ENCODE results near the gene CAMK1D. TPM values are rescaled to one million over a fixed set of nuclear protein-coding genes. Genes with fewer than 3 reads are reported as not detected.
"Not testable (repeated sequence)": the region's sequence is repeated elsewhere in the genome, so short reads cannot be mapped to it uniquely, and the experiment has no call there.

The CAMK1D gene
- total and polyA plus RNA-seq, 2 experiments from 2014 or later, result 4.6 to 7.2 TPM

DNA sequence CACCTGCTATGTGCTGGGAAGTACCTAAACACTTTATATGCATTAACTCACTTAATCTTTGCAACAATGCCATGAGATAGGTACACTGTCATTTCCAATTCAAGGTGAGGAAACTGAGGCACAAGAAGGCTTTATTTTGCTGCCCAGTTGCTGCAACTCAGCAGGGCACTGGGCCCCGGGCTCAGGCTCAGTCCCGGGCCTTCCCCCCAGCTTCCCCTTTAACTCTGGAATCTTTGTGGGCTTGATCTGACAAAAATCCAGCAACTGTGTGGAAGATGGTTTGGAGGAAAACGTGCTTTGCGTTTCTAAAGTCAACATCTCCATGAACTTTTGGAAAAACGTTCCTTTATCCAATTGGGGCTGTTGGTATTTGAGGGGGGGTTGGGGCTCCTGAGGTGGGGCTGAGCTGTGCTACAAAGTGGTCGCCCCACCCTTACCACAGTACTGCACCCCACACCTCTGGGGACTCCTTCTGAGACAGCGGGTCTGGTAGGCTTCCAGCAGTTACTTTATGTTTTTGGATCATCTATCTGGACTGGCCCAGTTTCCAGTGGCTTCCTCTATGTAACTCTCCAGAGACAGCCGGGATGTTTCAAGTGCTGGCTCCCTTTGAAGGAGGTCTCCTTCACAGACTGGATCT lies 40.5 kb upstream of the CAMK1D start (continued):
- TF ChIP-seq EZH2phosphoT487 (IDR thresholded peaks at IDR 0.05; ENCODE audit: unreplicated experiment), result no peak

DNA sequence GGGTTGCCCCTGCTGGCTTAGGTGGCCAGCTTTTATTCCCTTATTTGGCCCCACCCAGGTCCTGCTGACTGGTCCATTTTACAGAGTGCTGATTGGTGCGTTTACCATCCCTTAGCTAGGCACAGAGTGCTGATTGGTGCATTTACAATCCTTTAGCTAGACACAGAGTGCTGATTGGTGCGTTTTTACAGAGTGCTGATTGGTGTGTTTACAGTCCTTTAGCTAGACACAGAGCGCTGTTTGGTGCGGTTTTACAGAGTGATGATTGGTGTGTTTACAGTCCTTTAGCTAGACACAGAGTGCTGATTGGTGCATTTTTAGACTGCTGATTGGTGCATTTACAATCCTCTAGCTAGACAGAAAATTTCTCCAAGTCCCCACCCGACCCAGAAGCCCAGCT lies 39.6 kb upstream of the CAMK1D start:
- not testable (repeated sequence) for H3K9me2 ChIP-seq (ENCODE audit: insufficient read depth); H3K4me3 ChIP-seq; H3K9me3 Mint-ChIP-seq; H3K36me3 ChIP-seq (ENCODE audit: insufficient read depth); H3K4me2 ChIP-seq; H3K4me1 Mint-ChIP-seq; H3K4me3 Mint-ChIP-seq; H3K79me2 ChIP-seq (replicated peaks; ENCODE audit: insufficient read depth); H3F3A ChIP-seq (replicated peaks; ENCODE audit: low read depth); H2AFZ ChIP-seq; H3K27me3 ChIP-seq (ENCODE audit: insufficient read depth); H3K36me3 Mint-ChIP-seq (ENCODE audit: low read depth); H3K4me1 ChIP-seq (ENCODE audit: insufficient read depth); H3K27me3 Mint-ChIP-seq (ENCODE audit: insufficient read depth, low read depth, poor library complexity); H3K27ac Mint-ChIP-seq; H3K27ac ChIP-seq (ENCODE audit: low read depth); DNase-seq (ENCODE audit: low spot score); H4K20me1 ChIP-seq (replicated peaks; ENCODE audit: insufficient read depth); ATAC-seq

DNA sequence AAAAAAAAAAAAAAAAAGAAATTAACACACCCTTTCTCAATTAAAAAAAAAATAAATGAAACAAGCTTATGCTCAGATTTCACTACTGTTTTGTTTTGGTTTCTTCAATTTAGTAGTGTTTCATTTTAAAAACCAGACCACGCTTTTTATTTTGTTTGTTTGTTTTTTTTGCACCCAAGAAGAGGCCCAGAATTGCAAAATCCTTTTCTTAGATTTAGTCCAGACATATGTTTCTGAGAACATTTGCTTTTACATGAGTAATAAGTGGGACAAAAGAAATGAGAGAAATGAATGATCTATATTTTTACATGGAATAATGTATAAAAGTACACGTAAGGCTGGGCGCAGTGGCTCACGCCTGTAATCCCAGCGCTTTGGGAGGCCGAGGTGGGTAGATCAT lies 34.5 kb upstream of the CAMK1D start:
- no peak overlapping the region for H3K4me2 ChIP-seq
- H3F3A ChIP-seq (replicated peaks; ENCODE audit: low read depth), result no peaks in the 10 kb centered on the region
- H3K4me1 ChIP-seq (ENCODE audit: insufficient read depth), result no peaks in the 10 kb centered on the region
- no peaks in the 10 kb centered on the region for H3K4me1 Mint-ChIP-seq
- H3K9me2 ChIP-seq (ENCODE audit: insufficient read depth), result no peaks in the 10 kb centered on the region
- no peak overlapping the region for H2AFZ ChIP-seq
- no peaks in the 10 kb centered on the region for H3K36me3 ChIP-seq (ENCODE audit: insufficient read depth)
- H3K36me3 Mint-ChIP-seq (ENCODE audit: low read depth), result no peaks in the 10 kb centered on the region
- H3K4me3 Mint-ChIP-seq, result no peak overlapping the region
- no peak overlapping the region for H3K27ac Mint-ChIP-seq
- no peaks in the 10 kb centered on the region for H4K20me1 ChIP-seq (replicated peaks; ENCODE audit: insufficient read depth)
- no peak overlapping the region for H3K27ac ChIP-seq (ENCODE audit: low read depth)
- no peaks in the 10 kb centered on the region for H3K79me2 ChIP-seq (replicated peaks; ENCODE audit: insufficient read depth)
- DNase-seq (ENCODE audit: low spot score), result no peak
- no peak overlapping the region for H3K4me3 ChIP-seq
- TF ChIP-seq, protein P1, sequence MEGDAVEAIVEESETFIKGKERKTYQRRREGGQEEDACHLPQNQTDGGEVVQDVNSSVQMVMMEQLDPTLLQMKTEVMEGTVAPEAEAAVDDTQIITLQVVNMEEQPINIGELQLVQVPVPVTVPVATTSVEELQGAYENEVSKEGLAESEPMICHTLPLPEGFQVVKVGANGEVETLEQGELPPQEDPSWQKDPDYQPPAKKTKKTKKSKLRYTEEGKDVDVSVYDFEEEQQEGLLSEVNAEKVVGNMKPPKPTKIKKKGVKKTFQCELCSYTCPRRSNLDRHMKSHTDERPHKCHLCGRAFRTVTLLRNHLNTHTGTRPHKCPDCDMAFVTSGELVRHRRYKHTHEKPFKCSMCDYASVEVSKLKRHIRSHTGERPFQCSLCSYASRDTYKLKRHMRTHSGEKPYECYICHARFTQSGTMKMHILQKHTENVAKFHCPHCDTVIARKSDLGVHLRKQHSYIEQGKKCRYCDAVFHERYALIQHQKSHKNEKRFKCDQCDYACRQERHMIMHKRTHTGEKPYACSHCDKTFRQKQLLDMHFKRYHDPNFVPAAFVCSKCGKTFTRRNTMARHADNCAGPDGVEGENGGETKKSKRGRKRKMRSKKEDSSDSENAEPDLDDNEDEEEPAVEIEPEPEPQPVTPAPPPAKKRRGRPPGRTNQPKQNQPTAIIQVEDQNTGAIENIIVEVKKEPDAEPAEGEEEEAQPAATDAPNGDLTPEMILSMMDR (conservative IDR thresholded peaks at IDR 0.05; ENCODE audit: low read depth in 2 of 2), result no peak
- TF ChIP-seq NANOG (IDR thresholded peaks at IDR 0.05; ENCODE audit: borderline replicate concordance) (no peak), ZNF331 (CRISPR knock-in tag; IDR thresholded peaks at IDR 0.05; ENCODE audit: low read depth) (no peak), EZH2phosphoT487 (IDR thresholded peaks at IDR 0.05; ENCODE audit: unreplicated experiment) (no peak)
- TF ChIP-seq, protein P2, sequence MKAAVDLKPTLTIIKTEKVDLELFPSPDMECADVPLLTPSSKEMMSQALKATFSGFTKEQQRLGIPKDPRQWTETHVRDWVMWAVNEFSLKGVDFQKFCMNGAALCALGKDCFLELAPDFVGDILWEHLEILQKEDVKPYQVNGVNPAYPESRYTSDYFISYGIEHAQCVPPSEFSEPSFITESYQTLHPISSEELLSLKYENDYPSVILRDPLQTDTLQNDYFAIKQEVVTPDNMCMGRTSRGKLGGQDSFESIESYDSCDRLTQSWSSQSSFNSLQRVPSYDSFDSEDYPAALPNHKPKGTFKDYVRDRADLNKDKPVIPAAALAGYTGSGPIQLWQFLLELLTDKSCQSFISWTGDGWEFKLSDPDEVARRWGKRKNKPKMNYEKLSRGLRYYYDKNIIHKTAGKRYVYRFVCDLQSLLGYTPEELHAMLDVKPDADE (IDR thresholded peaks at IDR 0.05), result no peak
- peaks cover 1% of the 10 kb centered on the region; the same call in 1 of the 3 replicates for H3K9me3 Mint-ChIP-seq
- ATAC-seq, result no peak
- H3K27me3 ChIP-seq (ENCODE audit: insufficient read depth), result no peaks in the 10 kb centered on the region
- no peaks in the 10 kb centered on the region for H3K27me3 Mint-ChIP-seq (ENCODE audit: insufficient read depth, low read depth, poor library complexity)

DNA sequence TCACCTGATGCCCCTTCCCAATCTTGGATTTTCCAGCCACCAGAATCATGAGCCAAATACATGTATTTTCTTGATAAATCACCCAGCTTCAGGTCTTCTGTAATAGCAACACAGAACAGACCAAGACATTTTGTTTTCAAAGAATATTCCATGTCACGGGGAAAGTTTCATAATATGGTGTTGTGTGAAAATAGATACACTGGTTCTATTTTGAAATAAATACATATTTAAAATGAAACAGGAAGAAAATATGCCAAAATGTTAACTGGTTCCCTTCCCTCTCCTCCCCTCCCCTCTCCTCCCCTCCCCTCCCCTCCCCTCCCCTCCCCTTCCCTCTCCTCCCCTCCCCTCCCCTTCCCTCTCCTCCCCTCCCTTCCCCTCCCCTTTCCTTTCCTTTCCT lies 30.3 kb upstream of the CAMK1D start:
- H2AFZ ChIP-seq, result no peak overlapping the region
- H3F3A ChIP-seq (replicated peaks; ENCODE audit: low read depth), result no peaks in the 10 kb centered on the region
- H3K9me2 ChIP-seq (ENCODE audit: insufficient read depth), result no peaks in the 10 kb centered on the region
- ATAC-seq (no peak), DNase-seq (ENCODE audit: low spot score) (no peak)
- Mint-ChIP-seq H3K4me1 (no peaks in the 10 kb centered on the region), H3K4me3 (no peak overlapping the region), H3K36me3 (ENCODE audit: low read depth) (no peaks in the 10 kb centered on the region), H3K9me3 (no peaks in the 10 kb centered on the region), H3K27ac (no peak overlapping the region), H3K27me3 (ENCODE audit: insufficient read depth, low read depth, poor library complexity) (no peaks in the 10 kb centered on the region)
- H3K27ac ChIP-seq (ENCODE audit: low read depth), result no peak overlapping the region
- no peaks in the 10 kb centered on the region for H3K36me3 ChIP-seq (ENCODE audit: insufficient read depth)
- no peaks in the 10 kb centered on the region for H3K27me3 ChIP-seq (ENCODE audit: insufficient read depth)
- H3K4me1 ChIP-seq (ENCODE audit: insufficient read depth), result no peaks in the 10 kb centered on the region
- no peak overlapping the region for H3K4me2 ChIP-seq
- H4K20me1 ChIP-seq (replicated peaks; ENCODE audit: insufficient read depth), result no peaks in the 10 kb centered on the region
- no peak overlapping the region for H3K4me3 ChIP-seq
- no peaks in the 10 kb centered on the region for H3K79me2 ChIP-seq (replicated peaks; ENCODE audit: insufficient read depth)
- no peak for TF ChIP-seq JUNB (IDR thresholded peaks at IDR 0.05; ENCODE audit: unreplicated experiment)
- no peak for TF ChIP-seq ZNF114 (CRISPR knock-in tag; IDR thresholded peaks at IDR 0.05)
- TF ChIP-seq ZNF331 (CRISPR knock-in tag; IDR thresholded peaks at IDR 0.05; ENCODE audit: low read depth), result no peak
- no peak for TF ChIP-seq POLR2AphosphoS5 (IDR thresholded peaks at IDR 0.05; ENCODE audit: low read depth)
- TF ChIP-seq, protein P3, sequence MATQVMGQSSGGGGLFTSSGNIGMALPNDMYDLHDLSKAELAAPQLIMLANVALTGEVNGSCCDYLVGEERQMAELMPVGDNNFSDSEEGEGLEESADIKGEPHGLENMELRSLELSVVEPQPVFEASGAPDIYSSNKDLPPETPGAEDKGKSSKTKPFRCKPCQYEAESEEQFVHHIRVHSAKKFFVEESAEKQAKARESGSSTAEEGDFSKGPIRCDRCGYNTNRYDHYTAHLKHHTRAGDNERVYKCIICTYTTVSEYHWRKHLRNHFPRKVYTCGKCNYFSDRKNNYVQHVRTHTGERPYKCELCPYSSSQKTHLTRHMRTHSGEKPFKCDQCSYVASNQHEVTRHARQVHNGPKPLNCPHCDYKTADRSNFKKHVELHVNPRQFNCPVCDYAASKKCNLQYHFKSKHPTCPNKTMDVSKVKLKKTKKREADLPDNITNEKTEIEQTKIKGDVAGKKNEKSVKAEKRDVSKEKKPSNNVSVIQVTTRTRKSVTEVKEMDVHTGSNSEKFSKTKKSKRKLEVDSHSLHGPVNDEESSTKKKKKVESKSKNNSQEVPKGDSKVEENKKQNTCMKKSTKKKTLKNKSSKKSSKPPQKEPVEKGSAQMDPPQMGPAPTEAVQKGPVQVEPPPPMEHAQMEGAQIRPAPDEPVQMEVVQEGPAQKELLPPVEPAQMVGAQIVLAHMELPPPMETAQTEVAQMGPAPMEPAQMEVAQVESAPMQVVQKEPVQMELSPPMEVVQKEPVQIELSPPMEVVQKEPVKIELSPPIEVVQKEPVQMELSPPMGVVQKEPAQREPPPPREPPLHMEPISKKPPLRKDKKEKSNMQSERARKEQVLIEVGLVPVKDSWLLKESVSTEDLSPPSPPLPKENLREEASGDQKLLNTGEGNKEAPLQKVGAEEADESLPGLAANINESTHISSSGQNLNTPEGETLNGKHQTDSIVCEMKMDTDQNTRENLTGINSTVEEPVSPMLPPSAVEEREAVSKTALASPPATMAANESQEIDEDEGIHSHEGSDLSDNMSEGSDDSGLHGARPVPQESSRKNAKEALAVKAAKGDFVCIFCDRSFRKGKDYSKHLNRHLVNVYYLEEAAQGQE (IDR thresholded peaks at IDR 0.05; ENCODE audit: unreplicated experiment), result no peak
- no peak for TF ChIP-seq EZH2phosphoT487 (IDR thresholded peaks at IDR 0.05; ENCODE audit: unreplicated experiment)
- TF ChIP-seq, protein P1 (conservative IDR thresholded peaks at IDR 0.05; ENCODE audit: low read depth in 2 of 2), result no peak
